Stimulated activated naive B cell treated with anti-CD40 and anti-IgM and Interleukin-4, amounts not matched to agents 10 μg/mL and 1 μg/mL and 100 μg/mL, for 72 hours (primary cell): ENCODE measurements around the gene UBN2.
A peak's percentile ranks its signal among the peaks of the same experiment; 100 is the strongest.

ENCODE experiments used
- ATAC-seq, 2 donors: fragments of 150-1000 bp; cut with Tn5 transposase; replicated peaks; 2 replicates each; pipeline ENCODE4 v1.10.0; 2021; ENCODE audit warnings: moderate library complexity in 1 of 2
- DNase-seq: peaks from one replicate; pipeline ENCODE4 v3.0.0; 2021
- H3K27ac Mint-ChIP-seq: one replicate; pipeline ENCODE4 v1.8.0; 2022; ENCODE audit warnings: mild to moderate bottlenecking, mixed read lengths
- H3K27me3 Mint-ChIP-seq, 2 donors: one replicate each; pipeline ENCODE4 v1.8.0; 2022; ENCODE audit warnings: mixed read lengths in 2 of 2
- H3K36me3 Mint-ChIP-seq, 2 donors: one replicate each; pipeline ENCODE4 v1.8.0; 2022; ENCODE audit warnings: mixed read lengths in 2 of 2, mild to moderate bottlenecking in 1 of 2
- H3K4me1 Mint-ChIP-seq, 2 donors: one replicate each; pipeline ENCODE4 v1.8.0; 2022; ENCODE audit warnings: mixed read lengths in 2 of 2, mild to moderate bottlenecking in 1 of 2
- H3K4me3 Mint-ChIP-seq, 2 donors: one replicate each; pipeline ENCODE4 v1.8.0; 2022; ENCODE audit warnings: mild to moderate bottlenecking in 2 of 2, mixed read lengths in 2 of 2, moderate library complexity in 1 of 2
- H3K9me3 Mint-ChIP-seq, 2 donors: one replicate each; pipeline ENCODE4 v1.8.0; 2022; ENCODE audit warnings: mixed read lengths in 2 of 2, mild to moderate bottlenecking in 1 of 2

Gene UBN2

DNA sequence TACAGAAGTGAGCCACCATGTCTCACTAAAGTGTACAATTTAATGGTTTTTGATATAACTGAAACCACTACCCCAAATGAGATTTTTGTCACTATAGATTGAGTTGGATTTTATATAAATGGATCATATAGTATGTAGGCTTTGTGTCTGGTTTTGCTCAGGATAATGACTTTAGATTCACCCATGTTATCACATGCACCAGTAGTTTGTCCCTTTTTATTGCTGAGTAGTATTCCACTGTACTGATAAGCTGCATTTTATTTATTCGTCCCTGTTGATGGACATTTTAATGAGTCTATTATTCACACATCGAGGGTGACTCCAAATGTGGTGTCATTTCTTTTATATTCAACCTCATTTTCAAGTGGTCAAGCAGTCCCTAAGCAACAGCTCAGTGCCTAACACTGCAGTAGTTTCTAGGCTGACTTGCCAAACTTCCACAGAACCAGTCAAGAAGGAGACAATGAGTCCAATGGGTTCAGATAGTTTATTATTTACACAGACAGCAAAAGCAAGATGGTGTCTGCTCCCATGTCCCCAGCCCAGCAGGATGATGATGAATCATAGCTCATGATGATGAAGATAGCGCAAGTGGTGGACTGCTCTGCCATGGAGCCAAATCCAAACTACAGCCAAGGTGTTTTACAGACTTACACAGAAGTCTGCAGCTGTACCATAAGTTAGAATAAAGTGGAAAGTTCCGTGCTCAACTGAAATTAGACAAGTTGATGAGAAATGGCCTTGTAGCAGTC lies 103.5 kb downstream of the UBN2 start:
- H3K27me3 Mint-ChIP-seq: no peaks in the 10 kb centered on the region
- DNase-seq: no peak
- no peak for ATAC-seq
- H3K4me1 Mint-ChIP-seq: peaks cover 4 to 10% of the 10 kb centered on the region in 2 donors
- peaks cover 5 to 6% of the 10 kb centered on the region in 2 donors for H3K36me3 Mint-ChIP-seq
- no peak overlapping the region for H3K4me3 Mint-ChIP-seq
- H3K9me3 Mint-ChIP-seq: peaks cover 4 to 5% of the 10 kb centered on the region in 2 donors
- H3K27ac Mint-ChIP-seq: no peak overlapping the region

- DNase-seq (no peak), ATAC-seq (no peak)
- H3K27me3 Mint-ChIP-seq: peaks cover 5 to 6% of the 10 kb centered on the region in 2 donors
- H3K4me1 Mint-ChIP-seq: peaks cover 15 to 24% of the 10 kb centered on the region in 2 donors
- H3K27ac Mint-ChIP-seq: peak overlapping the region; percentile 93
- H3K4me3 Mint-ChIP-seq: peak overlapping the region; percentile 75 to 96
- H3K9me3 Mint-ChIP-seq: peaks cover 6 to 10% of the 10 kb centered on the region in 2 donors
- H3K36me3 Mint-ChIP-seq: peaks cover 17 to 29% of the 10 kb centered on the region in 2 donors
Measured at GRCh38 chr7:139339025-139339424, 108.0 kb downstream of the UBN2 start.

DNA sequence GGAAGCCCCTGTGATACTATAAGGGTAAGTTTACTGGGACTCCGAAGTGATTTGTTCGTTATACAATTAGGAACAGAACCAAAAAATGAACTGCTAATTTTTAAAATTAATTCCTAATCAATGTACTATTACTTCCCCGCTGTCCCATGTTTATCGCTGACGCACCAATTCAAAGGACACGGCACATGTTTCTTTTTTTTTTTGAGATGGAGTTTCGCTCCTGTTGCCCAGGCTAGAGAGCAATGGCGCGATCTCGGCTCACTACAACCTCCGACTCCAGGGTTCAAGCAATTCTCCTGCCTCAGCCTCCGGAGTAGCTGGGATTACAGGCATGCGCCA lies 108.6 kb downstream of the UBN2 start:
- no peak for ATAC-seq
- Mint-ChIP-seq H3K4me1 (peaks cover 15 to 25% of the 10 kb centered on the region in 2 donors), H3K36me3 (peaks cover 17 to 29% of the 10 kb centered on the region in 2 donors), H3K9me3 (peaks cover 6 to 10% of the 10 kb centered on the region in 2 donors), H3K27ac (peak overlapping the region; percentile 98), H3K27me3 (peaks cover 5 to 6% of the 10 kb centered on the region in 2 donors), H3K4me3 (peak overlapping the region; percentile 94 to 96)
- DNase-seq: no peak

DNA sequence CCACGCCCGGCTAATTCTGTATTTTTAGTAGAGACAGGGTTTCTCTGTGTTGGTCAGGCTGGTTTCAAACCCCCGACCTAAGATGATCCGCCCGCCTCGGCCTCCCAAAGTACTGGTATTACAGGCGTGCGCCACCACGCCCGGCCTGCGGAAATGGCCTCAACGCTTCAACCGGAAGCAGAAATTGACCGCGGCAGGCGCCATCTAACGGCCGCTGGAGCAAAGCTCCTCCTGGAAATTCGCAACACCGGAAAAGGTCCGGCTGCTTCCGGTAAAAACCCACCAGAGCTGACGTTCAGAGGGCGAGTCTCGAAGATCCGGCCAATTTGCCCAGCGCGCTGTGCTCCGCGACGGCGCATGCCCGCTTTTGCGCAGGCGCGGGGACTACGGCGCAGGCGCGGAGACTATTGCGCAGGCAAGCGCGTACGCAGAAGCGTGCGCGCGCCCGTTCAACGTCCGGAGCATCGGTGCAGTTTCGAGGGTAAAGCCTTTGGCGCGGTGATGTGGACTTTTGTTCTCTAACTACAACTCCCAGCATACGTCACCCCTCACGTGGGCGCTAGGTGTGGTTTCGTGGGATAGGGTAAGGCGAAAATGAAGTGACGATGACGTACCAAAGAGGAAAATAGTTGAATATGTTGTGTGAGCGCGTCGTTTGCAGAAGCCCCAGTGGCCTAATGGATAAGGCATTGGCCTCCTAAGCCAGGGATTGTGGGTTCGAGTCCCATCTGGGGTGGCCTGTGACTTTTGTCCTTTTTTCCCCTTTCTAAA lies 109.2 kb downstream of the UBN2 start:
- peak overlapping the region; percentile 98 for H3K27ac Mint-ChIP-seq
- H3K4me1 Mint-ChIP-seq: peaks cover 17 to 30% of the 10 kb centered on the region in 2 donors
- peak overlapping the region; percentile 94 to 96 for H3K4me3 Mint-ChIP-seq
- peaks cover 6 to 10% of the 10 kb centered on the region in 2 donors for H3K9me3 Mint-ChIP-seq
- DNase-seq (peak; percentile 98), ATAC-seq (peak; percentile 82 to 84)
- H3K36me3 Mint-ChIP-seq: peaks cover 19 to 33% of the 10 kb centered on the region in 2 donors
- peaks cover 5 to 6% of the 10 kb centered on the region in 2 donors for H3K27me3 Mint-ChIP-seq

GRCh38 chr7:139340808-139341057 lies 109.7 kb downstream of the UBN2 start:
- ATAC-seq: no peak
- DNase-seq: no peak
- peak overlapping the region; percentile 94 to 96 for H3K4me3 Mint-ChIP-seq
- peak overlapping the region; percentile 98 for H3K27ac Mint-ChIP-seq
- peaks cover 5 to 6% of the 10 kb centered on the region in 2 donors for H3K27me3 Mint-ChIP-seq
- peaks cover 6 to 10% of the 10 kb centered on the region in 2 donors for H3K9me3 Mint-ChIP-seq
- H3K4me1 Mint-ChIP-seq: peaks cover 20 to 34% of the 10 kb centered on the region in 2 donors
- peaks cover 22 to 36% of the 10 kb centered on the region in 2 donors for H3K36me3 Mint-ChIP-seq

GRCh38 chr7:139341058-139341775 lies 110.2 kb downstream of the UBN2 start, which contains the start of gene FMC1:
Gene FMC1, plus strand, starts transcription at chr7:139341337. Its CDS starts 48 bp downstream, at chr7:139341385.
- H3K27ac Mint-ChIP-seq: peak within 1 kb of the TSS; percentile 98
- peaks cover 5 to 6% of the 10 kb centered on the region in 2 donors for H3K27me3 Mint-ChIP-seq
- peaks cover 6 to 10% of the 10 kb centered on the region in 2 donors for H3K9me3 Mint-ChIP-seq
- peak within 1 kb of the TSS; percentile 94 to 96 for H3K4me3 Mint-ChIP-seq
- DNase-seq (peak; percentile 84), ATAC-seq (peak; percentile 67 to 69)
- peaks cover 22 to 39% of the 10 kb centered on the region in 2 donors for H3K36me3 Mint-ChIP-seq
- H3K4me1 Mint-ChIP-seq: peaks cover 20 to 34% of the 10 kb centered on the region in 2 donors

DNA sequence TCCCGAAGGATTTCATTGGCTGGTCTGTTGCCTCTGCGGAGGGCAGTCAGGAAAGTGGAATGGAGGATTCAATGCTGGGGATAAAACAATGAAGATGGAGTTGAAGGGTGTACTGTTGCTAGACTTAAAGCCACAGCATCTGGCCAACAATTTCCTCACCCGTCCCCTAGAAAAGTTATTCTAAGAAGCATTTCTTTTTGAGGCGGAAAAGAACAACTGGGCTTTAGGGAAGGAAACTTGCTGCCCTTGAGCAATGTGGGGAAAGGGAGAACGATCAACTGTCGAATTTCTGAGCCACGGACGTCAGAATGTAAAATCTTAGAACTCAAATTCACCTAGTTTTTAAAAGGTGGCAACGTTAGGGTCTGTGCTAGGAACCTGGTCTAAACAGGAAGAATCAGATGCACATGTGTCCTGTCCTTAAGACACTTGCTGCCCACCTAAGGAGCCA lies 110.8 kb downstream of the UBN2 start:
- H3K27me3 Mint-ChIP-seq: peaks cover 5 to 6% of the 10 kb centered on the region in 2 donors
- peaks cover 6 to 10% of the 10 kb centered on the region in 2 donors for H3K9me3 Mint-ChIP-seq
- peaks cover 24 to 43% of the 10 kb centered on the region in 2 donors for H3K36me3 Mint-ChIP-seq
- ATAC-seq (no peak), DNase-seq (no peak)
- peak overlapping the region; percentile 98 for H3K27ac Mint-ChIP-seq
- H3K4me1 Mint-ChIP-seq: peaks cover 20 to 34% of the 10 kb centered on the region in 2 donors
- H3K4me3 Mint-ChIP-seq: peak overlapping the region; percentile 94 to 96

- Mint-ChIP-seq H3K4me3 (no peak overlapping the region), H3K27me3 (peaks cover 5 to 6% of the 10 kb centered on the region in 2 donors), H3K9me3 (peaks cover 2 to 4% of the 10 kb centered on the region in 2 donors), H3K36me3 (peaks cover 25 to 49% of the 10 kb centered on the region in 2 donors), H3K4me1 (peaks cover 15 to 34% of the 10 kb centered on the region in 2 donors), H3K27ac (peak overlapping the region; percentile 53)
- DNase-seq (no peak), ATAC-seq (no peak)
Measured at GRCh38 chr7:139345042-139345441, 114.0 kb downstream of the UBN2 start.

GRCh38 chr7:139351027-139351426 lies 120.0 kb downstream of the UBN2 start:
- Mint-ChIP-seq H3K36me3 (peaks cover 25 to 45% of the 10 kb centered on the region in 2 donors), H3K27me3 (no peaks in the 10 kb centered on the region), H3K4me3 (no peak overlapping the region), H3K27ac (no peak overlapping the region), H3K9me3 (no peaks in the 10 kb centered on the region), H3K4me1 (no peaks in the 10 kb centered on the region)
- ATAC-seq (no peak), DNase-seq (no peak)

GRCh38 chr7:139354729-139355128 lies 123.7 kb downstream of the UBN2 start:
- Mint-ChIP-seq H3K27me3 (no peaks in the 10 kb centered on the region), H3K4me1 (peaks cover 0 to 11% of the 10 kb centered on the region in 2 donors), H3K27ac (no peak overlapping the region), H3K36me3 (peaks cover 19 to 34% of the 10 kb centered on the region in 2 donors), H3K4me3 (no peak overlapping the region), H3K9me3 (no peaks in the 10 kb centered on the region)
- DNase-seq: no peak
- no peak for ATAC-seq

GRCh38 chr7:139355320-139355719 lies 124.3 kb downstream of the UBN2 start:
- Mint-ChIP-seq H3K4me3 (no peak overlapping the region), H3K9me3 (no peaks in the 10 kb centered on the region), H3K4me1 (peaks cover 0 to 12% of the 10 kb centered on the region in 2 donors), H3K27me3 (no peaks in the 10 kb centered on the region), H3K27ac (no peak overlapping the region), H3K36me3 (peaks cover 17 to 34% of the 10 kb centered on the region in 2 donors)
- no peak for DNase-seq
- ATAC-seq: no peak
